GM12878 (cell line): ENCODE measurements around the gene MAP4K1. TPM values are rescaled to one million over a fixed set of nuclear protein-coding genes. Genes with fewer than 3 reads are reported as not detected.

ENCODE experiments used
- ATF7 ChIP-seq: fragments of 450-650 bp; IDR thresholded peaks from 2 replicates; pipeline ENCODE4 v1.6.1; 2016; ENCODE audit warnings: low read depth, mild to moderate bottlenecking
- BCLAF1 ChIP-seq: fragments of 450-650 bp; IDR thresholded peaks from 2 replicates; pipeline ENCODE4 v1.6.1; 2017; ENCODE audit warnings: antibody characterized with exemption, mild to moderate bottlenecking, moderate library complexity
- CREM ChIP-seq: IDR thresholded peaks from 2 replicates; pipeline ENCODE4 v1.6.1; 2014; ENCODE audit warnings: antibody characterized with exemption, low read depth
- HDGF ChIP-seq: fragments of 450-650 bp; IDR thresholded peaks from 2 replicates; pipeline ENCODE4 v1.6.1; 2016; ENCODE audit warnings: antibody characterized with exemption
- KAT2A ChIP-seq: conservative IDR thresholded peaks from 2 replicates; pipeline ENCODE4 v1.6.1; 2011; ENCODE audit warnings: low read depth, low read length; ENCODE audit not compliant: control insufficient read depth
- KDM1A ChIP-seq: fragments of 200-600 bp; sonication (generic); IDR thresholded peaks from 2 replicates; pipeline ENCODE4 v1.6.1; 2016; ENCODE audit warnings: borderline replicate concordance
- MTA3 ChIP-seq: IDR thresholded peaks from 2 replicates; pipeline ENCODE4 v1.6.1; 2012; ENCODE audit warnings: low read length, inconsistent platforms, borderline replicate concordance
- MXI1 ChIP-seq: fragments of 150-350 bp; IDR thresholded peaks from 2 replicates; pipeline ENCODE4 v1.6.1; 2011; ENCODE audit warnings: low read depth, mild to moderate bottlenecking, inconsistent platforms, low read length, improper control_type of control experiment
- NFXL1 ChIP-seq: fragments of 450-650 bp; IDR thresholded peaks from 2 replicates; pipeline ENCODE4 v1.6.1; 2017; ENCODE audit warnings: antibody characterized with exemption, mild to moderate bottlenecking, borderline replicate concordance
- POLR2AphosphoS5 ChIP-seq: IDR thresholded peaks from 2 replicates; pipeline ENCODE4 v1.6.1; 2011; ENCODE audit warnings: mild to moderate bottlenecking, low read length, inconsistent platforms
- POU2F2 ChIP-seq: IDR thresholded peaks from 3 replicates; pipeline ENCODE4 v1.6.1; 2011; ENCODE audit warnings: low read depth, mild to moderate bottlenecking, low read length, borderline replicate concordance
- RCOR1 ChIP-seq: conservative IDR thresholded peaks from 2 replicates; pipeline ENCODE4 v1.6.1; 2012; ENCODE audit warnings: low read depth, low read length, improper control_type of control experiment
- SIX5 ChIP-seq: IDR thresholded peaks from 2 replicates; pipeline ENCODE4 v1.6.1; 2011; ENCODE audit warnings: mild to moderate bottlenecking, low read depth, low read length, moderate library complexity; ENCODE audit not compliant: severe bottlenecking
- TAF1 ChIP-seq: IDR thresholded peaks from 2 replicates; pipeline ENCODE4 v1.6.1; 2011; ENCODE audit warnings: mild to moderate bottlenecking, low read depth, low read length, borderline replicate concordance
- TCF12 ChIP-seq: IDR thresholded peaks from 2 replicates; pipeline ENCODE4 v1.6.1; 2011; ENCODE audit warnings: low read depth, mild to moderate bottlenecking, low read length
- ZBED1 ChIP-seq: IDR thresholded peaks from 2 replicates; pipeline ENCODE4 v1.6.1; 2016; ENCODE audit warnings: borderline replicate concordance
- polyA plus RNA-seq, 11 experiments: library from polyadenylated mRNA; depleted of rRNA in 4 of 11; unstranded in 6 of 11; stranded (reverse) in 5 of 11; fragments of >200 nt; fragmentation: Nextera tagmentation in 4 of 11; fragmentation: Illumina TruSeq in 1 of 11; extraction: Ambion mirVana in 4 of 11; extraction: Trizol in 1 of 11; gene quantifications; 1 replicate in 1 of 11; 2 replicates in 10 of 11; pipeline versions ENCODE4 v1.2.1 to v1.2.3, GENCODE V29; 2011 to 2016; ENCODE audit warnings: inconsistent platforms in 2 of 11, missing spikeins in 2 of 11, low read depth in 1 of 11
- total RNA-seq, 4 experiments: library from RNA; depleted of rRNA in 3 of 4; stranded (reverse); fragments of >200 nt in 3 of 4; fragmentation: Illumina TruSeq in 1 of 4; extraction: Trizol in 1 of 4; gene quantifications; 2 replicates each; pipeline versions ENCODE4 v1.2.1 to v1.2.3, GENCODE V29; 2013 to 2021
- TF ChIP-seq, protein P1 (sequence below): fragments of 150-350 bp; IDR thresholded peaks from 2 replicates; pipeline ENCODE4 v1.6.1; 2016; ENCODE audit warnings: low read depth, low read length
- TF ChIP-seq, protein P2 (sequence below): IDR thresholded peaks from 2 replicates; pipeline ENCODE4 v1.6.1; 2011; ENCODE audit warnings: mild to moderate bottlenecking, low read depth, low read length, moderate library complexity; ENCODE audit not compliant: insufficient replicate concordance
- TF ChIP-seq, protein P3 (sequence below): IDR thresholded peaks from 2 replicates; pipeline ENCODE4 v1.6.1; 2011; ENCODE audit warnings: borderline replicate concordance, low read depth, mild to moderate bottlenecking, moderate library complexity, mixed read lengths, low read length; ENCODE audit not compliant: insufficient read depth; ENCODE audit errors: extremely low read length
- TF ChIP-seq, protein P4 (sequence below): IDR thresholded peaks from 2 replicates; pipeline ENCODE4 v1.6.1; 2012; ENCODE audit warnings: low read depth, low read length, improper control_type of control experiment

MAP4K1 gene
- total and polyA plus RNA-seq, 10 of the 15 experiments (the other 5 are each of a cell fraction or from before 2014, with no cell fraction given) = 39.2 to 306 (median 140) TPM

- TF ChIP-seq BCLAF1 (no peak), MXI1 (peak; percentile 65; the same call in 1 of the 2 replicates), TCF12 (peak; percentile 34; the same call in 1 of the 2 replicates), ZBED1 (no peak), SIX5 (no peak), CREM (no peak), MTA3 (no peak), KAT2A (no peak), POLR2AphosphoS5 (peak; percentile 92), ATF7 (no peak), POU2F2 (peak; percentile 76; the same call in 2 of the 3 replicates), NFXL1 (no peak), TAF1 (peak; percentile 73; the same call in 1 of the 2 replicates), HDGF (no peak), KDM1A (no peak), RCOR1 (no peak)
- TF ChIP-seq, protein P1, sequence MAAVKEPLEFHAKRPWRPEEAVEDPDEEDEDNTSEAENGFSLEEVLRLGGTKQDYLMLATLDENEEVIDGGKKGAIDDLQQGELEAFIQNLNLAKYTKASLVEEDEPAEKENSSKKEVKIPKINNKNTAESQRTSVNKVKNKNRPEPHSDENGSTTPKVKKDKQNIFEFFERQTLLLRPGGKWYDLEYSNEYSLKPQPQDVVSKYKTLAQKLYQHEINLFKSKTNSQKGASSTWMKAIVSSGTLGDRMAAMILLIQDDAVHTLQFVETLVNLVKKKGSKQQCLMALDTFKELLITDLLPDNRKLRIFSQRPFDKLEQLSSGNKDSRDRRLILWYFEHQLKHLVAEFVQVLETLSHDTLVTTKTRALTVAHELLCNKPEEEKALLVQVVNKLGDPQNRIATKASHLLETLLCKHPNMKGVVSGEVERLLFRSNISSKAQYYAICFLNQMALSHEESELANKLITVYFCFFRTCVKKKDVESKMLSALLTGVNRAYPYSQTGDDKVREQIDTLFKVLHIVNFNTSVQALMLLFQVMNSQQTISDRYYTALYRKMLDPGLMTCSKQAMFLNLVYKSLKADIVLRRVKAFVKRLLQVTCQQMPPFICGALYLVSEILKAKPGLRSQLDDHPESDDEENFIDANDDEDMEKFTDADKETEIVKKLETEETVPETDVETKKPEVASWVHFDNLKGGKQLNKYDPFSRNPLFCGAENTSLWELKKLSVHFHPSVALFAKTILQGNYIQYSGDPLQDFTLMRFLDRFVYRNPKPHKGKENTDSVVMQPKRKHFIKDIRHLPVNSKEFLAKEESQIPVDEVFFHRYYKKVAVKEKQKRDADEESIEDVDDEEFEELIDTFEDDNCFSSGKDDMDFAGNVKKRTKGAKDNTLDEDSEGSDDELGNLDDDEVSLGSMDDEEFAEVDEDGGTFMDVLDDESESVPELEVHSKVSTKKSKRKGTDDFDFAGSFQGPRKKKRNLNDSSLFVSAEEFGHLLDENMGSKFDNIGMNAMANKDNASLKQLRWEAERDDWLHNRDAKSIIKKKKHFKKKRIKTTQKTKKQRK = no peak
- TF ChIP-seq, protein P2, sequence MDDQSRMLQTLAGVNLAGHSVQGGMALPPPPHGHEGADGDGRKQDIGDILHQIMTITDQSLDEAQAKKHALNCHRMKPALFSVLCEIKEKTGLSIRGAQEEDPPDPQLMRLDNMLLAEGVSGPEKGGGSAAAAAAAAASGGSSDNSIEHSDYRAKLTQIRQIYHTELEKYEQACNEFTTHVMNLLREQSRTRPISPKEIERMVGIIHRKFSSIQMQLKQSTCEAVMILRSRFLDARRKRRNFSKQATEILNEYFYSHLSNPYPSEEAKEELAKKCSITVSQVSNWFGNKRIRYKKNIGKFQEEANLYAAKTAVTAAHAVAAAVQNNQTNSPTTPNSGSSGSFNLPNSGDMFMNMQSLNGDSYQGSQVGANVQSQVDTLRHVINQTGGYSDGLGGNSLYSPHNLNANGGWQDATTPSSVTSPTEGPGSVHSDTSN = no peak
- TF ChIP-seq, protein P3, sequence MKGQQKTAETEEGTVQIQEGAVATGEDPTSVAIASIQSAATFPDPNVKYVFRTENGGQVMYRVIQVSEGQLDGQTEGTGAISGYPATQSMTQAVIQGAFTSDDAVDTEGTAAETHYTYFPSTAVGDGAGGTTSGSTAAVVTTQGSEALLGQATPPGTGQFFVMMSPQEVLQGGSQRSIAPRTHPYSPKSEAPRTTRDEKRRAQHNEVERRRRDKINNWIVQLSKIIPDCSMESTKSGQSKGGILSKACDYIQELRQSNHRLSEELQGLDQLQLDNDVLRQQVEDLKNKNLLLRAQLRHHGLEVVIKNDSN = no peak
- TF ChIP-seq, protein P4, sequence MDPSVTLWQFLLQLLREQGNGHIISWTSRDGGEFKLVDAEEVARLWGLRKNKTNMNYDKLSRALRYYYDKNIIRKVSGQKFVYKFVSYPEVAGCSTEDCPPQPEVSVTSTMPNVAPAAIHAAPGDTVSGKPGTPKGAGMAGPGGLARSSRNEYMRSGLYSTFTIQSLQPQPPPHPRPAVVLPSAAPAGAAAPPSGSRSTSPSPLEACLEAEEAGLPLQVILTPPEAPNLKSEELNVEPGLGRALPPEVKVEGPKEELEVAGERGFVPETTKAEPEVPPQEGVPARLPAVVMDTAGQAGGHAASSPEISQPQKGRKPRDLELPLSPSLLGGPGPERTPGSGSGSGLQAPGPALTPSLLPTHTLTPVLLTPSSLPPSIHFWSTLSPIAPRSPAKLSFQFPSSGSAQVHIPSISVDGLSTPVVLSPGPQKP = 0 out of 2 replicates have a peak, but pooled peaks have one; percentile 4
These were observed 29.7 kb upstream of the MAP4K1 start, which contains the start of gene ACTN4 (continued) for GRCh38 chr19:38647368-38647965.
